Calu3 (cell line): Measurements from ENCODE around the gene ELAPOR1. TPM values are rescaled to one million over a fixed set of nuclear protein-coding genes. Genes with fewer than 3 reads are reported as not detected.

Experiments
- BruUV-seq: library from RNA; stranded (reverse); fragments of 400-500 nt; replicated peaks from 2 replicates; lab custom pipeline; 2021; lab: Mats Ljungman, UMichigan
- CTCF ChIA-PET: fragments of 300-600 bp; sonication (Branson Sonifier 250); formaldehyde crosslinking; loops from one replicate; lab custom pipeline; 2022; ENCODE audit warnings: antibody characterized with exemption; lab: Charles Lee
- DNase-seq: peaks from one replicate; pipeline ENCODE4 v3.0.0; 2022
- H3K27ac Mint-ChIP-seq: one replicate; pipeline ENCODE4 v1.8.0; 2022; ENCODE audit warnings: mixed read lengths; ENCODE audit not compliant: unreplicated experiment
- H3K27me3 Mint-ChIP-seq: one replicate; pipeline ENCODE4 v1.8.0; 2022; ENCODE audit warnings: mixed read lengths; ENCODE audit not compliant: unreplicated experiment
- H3K36me3 Mint-ChIP-seq: one replicate; pipeline ENCODE4 v1.8.0; 2022; ENCODE audit warnings: mild to moderate bottlenecking, moderate library complexity, mixed read lengths; ENCODE audit not compliant: insufficient read depth, unreplicated experiment
- H3K4me1 Mint-ChIP-seq: one replicate; pipeline ENCODE4 v1.8.0; 2022; ENCODE audit warnings: mild to moderate bottlenecking, low read depth, mixed read lengths; ENCODE audit not compliant: unreplicated experiment
- H3K4me3 Mint-ChIP-seq: one replicate; pipeline ENCODE4 v1.8.0; 2022; ENCODE audit warnings: mild to moderate bottlenecking, low read depth, moderate library complexity, mixed read lengths; ENCODE audit not compliant: unreplicated experiment
- H3K9me3 Mint-ChIP-seq: one replicate; pipeline ENCODE4 v1.8.0; 2022; ENCODE audit warnings: low read depth, mixed read lengths; ENCODE audit not compliant: unreplicated experiment
- CTCF ChIP-seq: fragments of 200-600 bp; IDR thresholded peaks from one replicate; pipeline ENCODE4 v1.8.0; 2022; ENCODE audit warnings: antibody characterized with exemption; ENCODE audit not compliant: unreplicated experiment
- intact Hi-C: fragments of 100-400 bp; cut with micrococcal nuclease; formaldehyde crosslinking; loops from one replicate; pipeline ENCODE4 v1.10.0; 2022; ENCODE audit not compliant: unreplicated experiment
- total RNA-seq: library from RNA; stranded (reverse); gene quantifications from 2 replicates; pipeline ENCODE4 v1.2.3, GENCODE V29; 2022

ELAPOR1 gene
- total RNA-seq, 1 experiment from 2014 or later = 0.45 TPM

DNA sequence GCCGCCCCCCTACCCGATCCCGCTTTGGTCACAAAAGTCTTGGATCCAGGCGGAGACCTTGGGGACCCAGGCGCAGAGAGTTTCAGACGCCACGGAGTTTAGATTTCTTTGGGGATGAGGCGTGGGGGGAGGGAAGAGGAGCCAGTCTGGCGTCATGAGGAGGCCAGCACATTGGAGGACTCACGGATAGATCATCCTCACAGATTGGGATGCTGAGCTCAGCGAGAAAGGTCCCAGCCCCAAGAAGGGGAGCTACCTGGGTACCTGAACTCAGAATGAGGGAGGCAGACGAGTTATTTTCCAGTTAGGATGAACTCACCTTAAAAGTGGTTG lies 393 bp downstream of the ELAPOR1 start:
- peak overlapping the region; percentile 62 for H3K4me3 Mint-ChIP-seq
- no peak for DNase-seq
- H3K27me3 Mint-ChIP-seq = peaks cover 60% of the 10 kb centered on the region
- CTCF ChIA-PET = interaction anchor here (0.5 to 1.1 kb wide), 2 partner anchors 12 to 14 kb away, joined by 4 read pairs; no protein-coding TSS in a partner anchor
- BruUV-seq = no TSS peak
- peaks cover 5% of the 10 kb centered on the region for H3K36me3 Mint-ChIP-seq
- no peak overlapping the region for H3K27ac Mint-ChIP-seq
- H3K9me3 Mint-ChIP-seq = no peaks in the 10 kb centered on the region
- H3K4me1 Mint-ChIP-seq = peaks cover 27% of the 10 kb centered on the region
- TF ChIP-seq CTCF = no peak
- intact Hi-C loops = loop anchor here (5.0 kb wide), 1 partner anchor 78 kb away; no protein-coding TSS in a partner anchor

- no peak overlapping the region for H3K4me3 Mint-ChIP-seq
- H3K27ac Mint-ChIP-seq = no peak overlapping the region
- no peak for TF ChIP-seq CTCF
- CTCF ChIA-PET = interaction anchor here (0.6 kb wide), 1 partner anchor 1149 kb away, joined by 3 read pairs; no protein-coding TSS in a partner anchor
- H3K27me3 Mint-ChIP-seq = peaks cover 47% of the 10 kb centered on the region
- DNase-seq = no peak
- H3K9me3 Mint-ChIP-seq = no peaks in the 10 kb centered on the region
- intact Hi-C loops = no loop called here
- peaks cover 5% of the 10 kb centered on the region for H3K36me3 Mint-ChIP-seq
- no TSS peak for BruUV-seq
- peaks cover 19% of the 10 kb centered on the region for H3K4me1 Mint-ChIP-seq
These were observed 1.8 kb downstream of the ELAPOR1 start for GRCh38 chr1:109115685-109116084.

DNA sequence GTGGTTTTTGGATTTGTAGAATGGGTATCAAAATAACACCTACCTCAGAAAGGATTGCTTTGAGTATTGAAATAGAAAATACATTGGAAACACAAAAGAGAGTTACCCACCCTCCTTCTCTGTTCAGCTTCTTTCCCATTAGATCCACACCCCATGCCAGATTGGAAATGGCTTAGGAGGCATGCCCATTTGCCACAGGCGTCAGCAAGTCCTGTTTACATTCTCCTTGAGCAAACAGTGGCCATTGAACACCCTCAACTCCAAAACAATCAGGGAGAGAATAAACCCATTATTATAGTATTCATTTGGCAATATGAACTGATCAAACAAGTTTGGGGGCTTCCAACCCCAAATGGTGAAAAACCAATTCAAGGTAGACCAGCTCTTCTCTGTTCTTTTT lies 2.4 kb downstream of the ELAPOR1 start:
- Mint-ChIP-seq H3K27ac (no peak overlapping the region), H3K9me3 (no peaks in the 10 kb centered on the region), H3K4me1 (peaks cover 18% of the 10 kb centered on the region), H3K27me3 (peaks cover 41% of the 10 kb centered on the region), H3K4me3 (no peak overlapping the region), H3K36me3 (peaks cover 5% of the 10 kb centered on the region)
- CTCF ChIA-PET = interaction anchor here (0.6 kb wide), 1 partner anchor 1150 kb away, joined by 3 read pairs; no protein-coding TSS in a partner anchor
- intact Hi-C loops = no loop called here
- DNase-seq = no peak
- no peak for TF ChIP-seq CTCF
- no TSS peak for BruUV-seq

GRCh38 chr1:109118089-109118488 lies 4.2 kb downstream of the ELAPOR1 start:
- H3K27ac Mint-ChIP-seq = no peak overlapping the region
- no peaks in the 10 kb centered on the region for H3K9me3 Mint-ChIP-seq
- intact Hi-C loops = no loop called here
- peaks cover 4% of the 10 kb centered on the region for H3K4me1 Mint-ChIP-seq
- CTCF ChIA-PET = no interaction called here
- no peak overlapping the region for H3K4me3 Mint-ChIP-seq
- peaks cover 23% of the 10 kb centered on the region for H3K27me3 Mint-ChIP-seq
- no peak for TF ChIP-seq CTCF
- H3K36me3 Mint-ChIP-seq = peaks cover under 1% of the 10 kb centered on the region
- no TSS peak for BruUV-seq
- DNase-seq = no peak
